Stimulated activated CD8-positive, alpha-beta memory T cell treated with anti-CD3 and anti-CD28 coated beads, Interleukin-7, amount 100 ng/mL, for 1 hour (primary cell): ENCODE results near the gene DIO2.

Experiments used
- DNase-seq, 2 donors: peaks; one replicate each; pipeline ENCODE4 v3.0.0-alpha.2; 2020; ENCODE audit warnings: low read depth in 2 of 2

Gene DIO2

DNA sequence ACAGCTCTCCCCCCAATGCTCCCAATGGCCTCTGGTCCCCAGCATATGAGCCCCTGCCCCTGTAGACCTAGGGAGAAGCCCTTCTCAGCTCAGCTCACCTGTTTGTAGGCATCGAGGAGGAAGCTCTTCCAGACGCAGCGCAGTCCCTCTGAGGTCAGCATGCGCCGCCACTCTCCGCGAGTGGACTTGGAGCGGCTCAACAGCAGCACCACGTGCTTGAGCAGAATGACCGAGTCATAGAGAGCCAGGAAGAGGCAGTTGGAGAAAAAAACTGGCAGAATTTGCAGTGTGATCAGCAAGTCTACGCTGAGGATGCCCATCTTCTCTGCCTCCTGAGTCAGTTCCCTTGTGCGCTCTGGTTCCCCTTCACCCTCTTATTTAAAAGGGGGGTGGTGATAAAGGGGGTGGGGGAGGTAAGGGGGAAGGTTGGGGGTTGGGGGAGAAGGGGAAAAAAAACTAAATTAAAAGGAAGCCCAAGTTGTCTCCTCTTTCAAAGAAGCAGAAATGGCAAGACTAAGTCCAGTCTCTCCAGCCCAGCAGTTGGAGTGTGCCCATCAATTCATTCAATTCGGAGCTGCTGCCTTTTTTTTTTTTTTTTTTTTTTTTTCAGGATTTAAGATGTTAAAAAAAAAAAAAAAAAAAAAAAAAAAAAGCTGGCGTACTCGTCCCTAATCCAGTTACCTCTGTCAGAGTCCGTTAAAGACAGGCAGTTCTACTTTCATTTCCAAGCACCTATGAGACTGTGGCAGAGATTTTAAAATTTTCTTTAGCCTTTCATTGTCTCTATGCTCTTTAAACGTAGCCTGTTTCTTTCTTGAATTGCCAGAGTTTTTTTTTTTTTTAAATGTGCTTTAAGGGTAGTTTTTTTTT, at the start of gene DIO2:
Gene DIO2 (minus strand): TSS at position 352 of the 870 bp plus-strand sequence. CDS start 32 bp downstream, at position 320.
- no peak for DNase-seq

DNA sequence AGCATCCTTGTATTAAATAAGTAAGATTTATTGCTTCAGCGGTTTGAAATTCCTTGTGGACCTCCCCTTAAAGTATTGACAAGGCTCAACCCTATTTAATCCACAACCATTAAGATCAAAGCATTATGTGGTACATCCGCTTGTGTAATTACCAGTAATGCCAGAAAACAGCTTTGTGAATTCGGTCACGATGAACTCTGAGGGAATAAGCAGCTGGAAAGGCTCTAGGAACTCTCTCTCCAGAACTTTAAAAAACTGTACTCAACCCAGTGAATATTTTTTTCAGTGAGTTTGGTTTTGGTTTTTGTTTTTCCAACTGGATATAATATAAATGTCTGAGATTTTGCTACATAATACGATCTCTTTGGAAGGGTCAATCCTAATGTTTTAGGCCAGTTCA, 49.3 kb upstream of the DIO2 start:
- no peak for DNase-seq

DNA sequence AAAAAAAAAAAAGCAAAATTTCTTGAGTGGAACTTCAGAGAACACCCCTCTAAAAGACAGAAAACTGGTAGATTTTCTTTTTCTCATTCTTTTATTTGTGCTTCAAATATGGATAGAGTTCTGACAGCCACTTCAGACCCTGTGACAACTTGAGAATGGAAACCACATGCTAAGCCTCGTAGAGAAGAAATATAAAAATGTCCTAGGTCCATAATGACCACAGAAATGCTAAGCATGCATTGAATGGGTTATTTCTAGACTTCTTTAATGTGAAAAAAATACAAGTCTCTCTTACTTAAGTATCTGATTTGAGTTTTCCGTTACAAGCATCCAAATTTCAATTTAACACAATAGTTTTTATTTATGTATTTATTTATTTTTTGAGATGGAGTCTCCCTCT, 28.3 kb upstream of the DIO2 start:
- no peak for DNase-seq

DNA sequence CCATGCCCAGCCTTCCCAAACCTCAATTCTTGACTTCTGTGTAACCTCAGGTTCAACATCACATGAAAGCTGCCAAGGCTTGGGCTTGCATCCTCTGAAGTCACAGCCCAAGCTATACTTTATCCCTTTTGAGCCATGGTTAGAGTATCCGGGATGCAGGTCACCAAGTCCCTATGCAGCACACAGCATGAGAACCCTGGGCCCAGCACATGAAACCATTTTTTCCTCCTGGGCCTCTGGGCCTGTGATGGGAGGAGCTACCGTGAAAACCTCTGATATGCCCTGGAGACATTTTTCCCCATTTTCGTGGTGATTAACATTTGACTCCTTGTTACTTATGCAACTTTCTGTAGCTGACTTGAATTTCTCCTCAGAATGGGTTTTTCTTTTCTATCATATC, 25.8 kb upstream of the DIO2 start:
- no peak for DNase-seq

DNA sequence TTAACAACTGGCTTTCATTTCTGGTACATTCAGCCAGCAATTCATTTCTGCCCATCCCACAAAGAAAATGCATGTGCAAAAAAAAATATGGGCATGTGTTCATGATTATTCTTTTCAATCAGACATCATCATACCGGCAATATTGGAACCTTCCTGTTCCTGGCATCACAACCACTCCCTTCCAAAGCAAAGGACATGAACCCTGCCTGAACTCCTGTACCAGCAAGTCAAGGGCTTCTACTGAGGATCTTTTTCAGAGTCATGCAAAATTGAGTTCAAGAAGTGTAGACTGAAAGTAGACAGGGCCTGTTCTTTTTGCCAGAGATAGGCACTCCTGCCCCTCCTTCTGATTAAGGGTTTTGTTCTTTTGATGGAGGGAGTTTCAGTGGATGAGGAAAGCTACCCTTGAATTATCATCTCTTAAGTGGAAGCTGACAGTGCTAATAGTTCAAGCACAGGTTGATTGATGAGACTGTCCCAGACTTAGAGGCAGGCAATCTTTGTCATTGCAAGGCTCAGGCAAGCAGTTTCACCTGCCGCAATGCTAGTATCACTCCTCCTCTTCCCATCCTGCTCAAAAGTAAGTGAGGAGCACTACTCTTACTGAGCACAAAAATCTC, 22.3 kb upstream of the DIO2 start:
- DNase-seq: no peak

DNA sequence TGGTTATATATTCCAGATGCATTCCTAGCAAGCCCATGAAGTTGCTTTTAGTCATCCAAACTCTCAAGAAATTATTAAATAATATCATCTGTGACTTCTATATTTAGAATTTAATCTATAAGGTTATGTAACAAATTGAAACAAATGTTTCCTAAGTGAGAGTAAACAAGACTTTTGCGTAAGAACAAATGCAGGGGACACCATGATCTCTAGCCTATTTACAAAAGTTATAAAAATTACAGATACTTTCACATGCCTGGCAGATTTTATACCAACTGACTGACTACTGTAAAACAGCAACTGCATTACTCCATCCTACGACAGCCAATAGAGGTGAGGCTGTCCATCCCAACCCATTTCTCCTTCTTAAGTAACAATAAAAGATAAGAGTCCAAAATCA, 20.4 kb upstream of the DIO2 start:
- DNase-seq: no peak

DNA sequence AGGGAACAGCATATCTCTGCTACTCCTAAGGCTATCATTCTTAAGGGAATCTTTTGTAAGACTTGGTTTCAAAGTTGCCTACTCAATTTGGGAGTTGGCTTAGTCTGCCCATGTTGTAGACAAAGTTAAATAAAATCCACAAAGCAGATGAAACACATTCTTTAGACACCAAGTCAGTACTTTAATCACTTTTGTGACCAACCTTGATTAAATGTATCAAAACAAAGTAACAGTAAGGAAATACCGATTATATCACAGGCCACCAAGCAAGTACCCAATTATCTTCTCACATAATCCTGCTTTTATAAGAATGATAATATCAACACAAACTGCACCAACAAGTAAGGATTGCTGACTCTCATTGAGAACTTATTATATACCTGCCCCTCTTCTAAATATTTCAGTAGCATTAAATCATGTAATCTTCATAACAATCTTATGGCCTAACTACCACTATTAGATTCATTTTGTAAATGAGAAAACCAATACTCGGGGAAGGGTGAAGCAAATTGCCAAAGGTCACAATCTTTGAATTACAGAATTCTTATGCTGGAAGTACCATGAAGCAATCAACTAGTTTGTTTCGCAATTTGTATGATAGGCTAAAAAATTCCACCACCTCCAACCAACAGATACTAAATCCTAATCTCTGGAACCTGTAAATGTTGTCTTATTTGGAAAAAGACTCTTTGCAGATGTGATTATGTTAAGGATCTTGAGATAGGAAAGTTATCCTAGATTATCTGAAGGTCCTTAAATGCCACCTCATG, 12.6 kb upstream of the DIO2 start:
- DNase-seq: no peak

DNA sequence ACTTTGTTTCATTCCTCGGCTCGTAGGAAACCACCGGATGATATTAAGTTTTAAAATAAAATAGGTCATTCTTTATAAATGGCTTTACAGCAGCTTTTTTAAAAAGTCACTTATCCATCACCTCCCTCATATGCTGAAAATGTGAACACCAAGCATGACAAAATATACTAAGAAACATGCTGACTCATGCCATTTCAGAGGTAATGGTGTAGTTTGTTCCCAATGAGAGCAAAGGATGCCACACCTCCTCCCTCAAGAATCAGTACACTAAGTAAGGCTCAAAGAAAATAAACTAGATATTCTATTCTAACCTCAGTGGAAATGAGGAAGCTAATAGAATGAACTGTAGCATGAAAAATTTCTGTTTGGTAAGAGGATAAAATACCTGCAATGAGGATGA, 5.5 kb upstream of the DIO2 start:
- DNase-seq: no peak

DNA sequence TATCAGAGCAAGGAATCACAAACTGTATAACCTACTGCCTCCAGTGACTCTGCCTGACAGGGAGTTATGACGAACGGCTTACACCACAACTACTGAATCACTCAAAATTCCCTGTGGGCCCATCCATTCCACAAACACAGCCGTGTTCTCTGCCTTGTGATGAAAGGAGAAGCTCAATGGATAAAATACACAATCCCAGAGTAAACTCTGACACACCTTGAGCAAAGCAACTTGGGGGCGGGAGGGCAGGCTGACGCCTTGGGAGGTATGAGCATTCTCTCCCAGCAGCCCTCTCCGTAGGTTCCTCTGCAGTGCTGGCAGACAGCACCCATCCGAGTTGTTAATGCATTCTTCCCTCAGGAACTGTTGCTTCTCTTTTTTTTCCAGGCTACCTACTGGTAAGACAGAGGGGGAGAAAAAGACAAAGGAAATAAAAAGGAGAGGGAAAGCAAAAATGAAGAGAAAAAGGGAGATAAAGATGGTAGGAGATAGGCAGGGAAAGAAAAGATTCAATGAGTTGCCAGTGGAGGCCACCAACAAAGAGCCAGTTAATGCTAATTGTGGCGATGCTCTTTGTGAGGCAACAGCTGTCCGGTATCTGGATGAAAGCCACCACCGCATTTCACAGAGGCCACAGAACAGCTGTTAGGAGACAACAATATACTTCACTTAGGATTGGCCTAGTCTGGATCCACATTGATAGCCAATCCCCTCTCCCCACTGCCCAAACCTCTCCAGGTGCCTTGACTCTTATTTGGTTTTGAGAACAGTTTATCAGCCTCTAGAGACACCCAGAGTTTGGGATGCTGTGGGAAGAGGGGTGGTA, 4.7 kb upstream of the DIO2 start:
- no peak for DNase-seq

DNA sequence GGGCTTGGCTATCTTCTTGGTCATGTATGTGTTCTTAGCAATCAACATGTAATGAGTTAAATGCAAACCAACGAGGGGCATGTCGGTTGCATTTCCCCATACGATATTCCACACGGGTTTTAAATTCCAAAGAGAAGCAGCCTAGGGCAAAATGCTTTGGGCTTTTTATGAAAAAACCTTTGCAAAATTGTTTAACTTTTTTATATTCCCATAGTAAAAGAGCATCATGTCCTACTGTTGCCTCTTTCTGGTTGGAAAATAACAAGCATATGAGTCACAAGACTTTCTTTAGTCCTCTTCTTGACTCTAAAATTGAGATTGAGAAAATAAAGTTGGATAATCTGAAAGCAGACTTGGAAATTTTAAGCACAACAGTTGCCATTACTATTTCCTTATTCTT, 3.8 kb upstream of the DIO2 start:
- DNase-seq: no peak

DNA sequence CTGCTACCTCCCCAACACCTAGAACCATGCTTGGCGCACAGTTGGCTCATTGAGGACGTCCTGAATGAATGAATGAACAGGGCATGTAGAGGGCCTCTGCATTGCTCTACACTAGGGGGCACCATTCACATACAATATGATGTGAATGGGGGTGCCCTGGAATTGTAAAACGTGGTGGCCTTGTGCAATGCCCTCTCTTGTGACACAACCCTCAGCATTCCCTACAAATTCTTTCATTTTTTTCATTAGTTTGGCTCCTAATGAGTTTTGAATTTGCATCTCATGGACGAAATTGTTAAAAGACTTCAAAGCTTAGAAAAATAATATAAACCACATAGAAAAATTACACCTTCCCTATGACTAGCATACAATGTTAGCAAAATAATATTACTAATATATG, 2.3 kb upstream of the DIO2 start:
- no peak for DNase-seq

DNA sequence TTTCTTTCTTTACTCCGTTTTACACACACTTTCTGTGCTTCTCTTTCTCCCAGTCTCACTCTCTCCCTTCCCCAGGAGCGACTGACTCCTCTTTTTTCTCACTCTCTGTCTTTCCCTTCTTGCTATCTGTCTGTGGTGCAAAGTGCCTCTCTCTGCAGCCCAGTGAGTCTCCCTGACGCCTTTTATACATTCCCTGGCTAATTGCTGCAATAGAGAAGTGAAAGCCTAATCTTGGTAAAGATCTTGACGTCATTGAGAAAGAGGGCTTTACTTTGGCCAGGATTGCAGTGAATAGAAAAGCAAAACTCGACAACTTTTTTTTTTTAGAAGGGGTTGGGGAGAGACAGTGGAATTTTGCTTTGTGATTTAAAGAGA, 706 bp upstream of the DIO2 start:
- no peak for DNase-seq

DNA sequence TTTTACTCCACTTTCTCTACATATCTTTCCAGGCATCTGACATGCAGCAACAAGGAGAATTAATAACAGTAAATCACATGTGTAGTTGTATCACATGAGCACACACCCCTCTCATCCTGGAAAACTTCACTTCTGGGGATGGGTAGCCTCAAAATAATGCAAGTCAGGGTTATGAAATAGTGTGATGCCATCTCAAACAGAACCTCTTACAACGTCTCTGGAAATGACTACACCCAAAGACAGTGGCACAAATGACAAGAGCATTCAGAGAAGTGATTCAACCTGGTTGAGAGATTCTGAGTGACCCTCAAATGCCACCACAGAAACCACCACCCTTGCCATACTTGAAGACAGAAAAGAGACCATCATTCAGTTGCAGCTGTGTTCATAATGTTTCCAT, 2.8 kb downstream of the DIO2 start:
- no peak for DNase-seq

DNA sequence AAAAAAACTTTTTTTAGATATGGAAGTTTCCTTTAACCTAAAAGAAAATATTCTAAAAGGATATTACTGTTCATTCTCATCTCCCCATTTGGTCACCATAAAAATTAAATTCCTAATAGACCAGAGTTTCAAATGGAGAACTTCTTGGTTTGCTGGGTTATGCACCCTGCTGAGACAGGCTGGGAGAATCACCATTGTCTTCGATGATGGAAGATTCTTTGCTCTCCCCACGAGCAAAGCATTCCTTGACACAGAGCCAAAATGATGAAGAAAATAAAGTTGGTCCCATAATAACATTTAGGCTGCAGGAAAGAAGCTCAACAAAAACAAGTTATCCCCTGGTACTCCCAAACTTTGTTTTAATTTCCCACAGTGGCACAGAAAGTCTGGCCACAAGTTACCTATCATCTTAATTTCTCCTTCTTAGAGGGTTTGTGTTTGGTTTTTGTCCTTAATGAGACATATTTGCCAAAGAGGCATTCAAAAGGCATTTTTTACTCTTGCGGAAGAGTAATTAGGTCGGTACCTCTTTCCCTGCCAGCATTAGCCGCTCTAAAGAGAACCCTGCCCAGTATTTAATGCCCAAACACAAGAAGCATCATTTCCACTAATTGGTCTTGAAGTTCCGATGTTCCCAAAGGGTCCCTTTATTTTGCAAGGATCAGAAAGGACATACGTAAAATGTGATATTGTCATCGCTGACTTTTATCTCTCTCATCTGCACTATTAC, 4.8 kb downstream of the DIO2 start:
- no peak for DNase-seq

DNA sequence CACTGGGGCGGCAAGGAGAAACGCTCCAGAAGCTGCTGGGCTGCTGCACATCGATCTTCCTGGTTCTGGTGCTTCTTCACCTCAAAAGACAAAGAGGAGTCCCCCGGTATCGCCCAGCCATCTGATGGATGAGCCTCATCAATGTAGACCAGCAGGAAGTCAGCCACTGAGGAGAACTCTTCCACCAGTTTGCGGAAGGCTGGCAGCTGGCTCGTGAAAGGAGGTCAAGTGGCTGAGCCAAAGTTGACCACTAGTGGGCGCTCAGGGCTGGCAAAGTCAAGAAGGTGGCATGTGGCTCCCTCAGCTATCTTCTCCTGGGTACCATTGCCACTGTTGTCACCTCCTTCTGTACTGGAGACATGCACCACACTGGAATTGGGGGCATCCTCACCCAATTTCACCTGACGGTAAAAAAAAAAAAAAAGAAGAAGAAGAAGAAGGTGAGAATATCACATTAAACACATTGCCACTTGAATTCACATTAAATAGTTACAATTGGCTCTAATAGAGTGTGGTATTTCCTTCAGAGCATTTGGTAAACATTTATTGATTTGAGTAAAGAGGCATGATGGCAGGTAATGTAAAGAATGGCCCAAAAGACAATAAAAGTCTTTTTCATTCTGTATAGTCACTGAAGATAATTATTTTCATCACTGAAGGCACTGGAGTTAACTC, 8.3 kb downstream of the DIO2 start:
- DNase-seq: no peak

DNA sequence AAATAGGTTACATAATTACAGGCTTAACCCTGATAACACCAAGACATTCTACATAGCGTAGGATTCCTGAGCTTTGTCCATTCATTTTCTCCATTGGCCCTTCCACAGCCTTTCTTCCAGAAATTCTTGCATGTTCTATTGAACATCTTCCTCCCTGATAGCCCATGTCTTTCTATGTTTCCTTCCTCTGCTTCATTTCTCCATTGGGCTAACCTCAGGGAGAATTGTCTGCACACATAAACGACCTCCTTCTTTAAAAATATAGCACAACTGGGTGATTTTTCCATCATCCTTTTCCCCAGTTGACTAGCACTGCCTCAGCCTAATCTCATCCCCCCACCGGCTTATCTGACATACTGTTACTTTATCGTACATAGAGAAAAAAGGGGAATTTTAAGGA, 11.2 kb downstream of the DIO2 start:
- DNase-seq: no peak

DNA sequence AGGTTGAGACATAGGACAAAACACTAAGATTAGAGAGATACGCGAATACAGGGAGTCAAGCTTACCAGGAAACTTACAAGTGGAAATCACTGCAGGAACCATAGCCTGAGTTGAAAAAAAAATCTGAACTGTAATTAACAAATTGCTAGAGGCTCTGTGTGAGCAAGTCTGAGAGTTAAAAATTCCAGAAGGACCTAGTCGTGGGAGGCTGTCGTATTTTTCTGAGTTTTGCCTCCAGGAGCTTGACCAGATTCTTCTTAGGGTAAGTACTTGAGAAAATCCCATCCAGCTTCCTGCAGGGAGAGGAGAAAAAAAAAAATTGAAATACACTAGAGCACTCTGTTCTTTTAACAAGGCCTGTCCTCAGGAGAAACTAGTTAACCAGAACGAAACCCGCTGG, 22.7 kb downstream of the DIO2 start:
- DNase-seq: no peak

DNA sequence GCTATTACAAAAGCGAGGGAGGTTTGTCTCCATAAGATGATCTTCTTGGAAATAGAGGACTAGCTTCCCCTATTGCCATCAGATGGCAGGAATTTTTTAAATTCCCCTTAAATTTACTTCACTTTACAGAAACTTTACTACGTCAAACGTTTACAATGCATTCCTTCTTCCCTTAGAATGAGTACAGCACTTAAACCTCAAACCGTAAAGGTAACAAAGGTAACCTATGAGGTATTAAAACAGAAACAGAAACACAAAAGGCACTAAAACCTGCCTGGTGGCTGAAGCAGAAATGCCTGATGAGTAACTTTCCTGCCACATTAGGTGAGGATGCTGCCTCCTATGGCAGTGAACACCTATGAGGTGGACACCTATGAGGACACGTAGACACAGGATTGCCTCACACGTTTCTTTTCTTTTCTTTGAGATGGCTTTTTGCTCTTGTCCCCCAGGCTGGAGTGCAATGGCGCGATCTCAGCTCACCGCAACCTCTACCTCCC, 25.0 kb downstream of the DIO2 start:
- no peak for DNase-seq

DNA sequence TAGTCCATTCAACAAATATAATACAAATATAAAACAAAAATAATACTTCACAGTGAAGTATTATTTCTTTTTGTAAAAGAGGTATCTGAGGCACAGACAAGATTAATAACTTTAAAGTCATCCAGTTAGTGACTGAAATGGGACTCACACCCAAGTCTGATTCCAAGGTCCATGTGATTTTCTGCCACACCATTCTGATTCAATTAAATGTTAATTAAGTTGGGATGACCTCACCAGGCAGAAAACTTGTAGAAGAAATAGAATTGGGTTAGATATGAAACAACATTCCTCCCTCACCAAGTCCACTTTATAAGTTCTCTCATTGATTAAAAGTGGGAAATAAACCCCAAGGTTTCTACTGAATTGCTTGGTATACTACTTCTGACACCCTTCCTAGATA, 34.4 kb downstream of the DIO2 start:
- DNase-seq: no peak

DNA sequence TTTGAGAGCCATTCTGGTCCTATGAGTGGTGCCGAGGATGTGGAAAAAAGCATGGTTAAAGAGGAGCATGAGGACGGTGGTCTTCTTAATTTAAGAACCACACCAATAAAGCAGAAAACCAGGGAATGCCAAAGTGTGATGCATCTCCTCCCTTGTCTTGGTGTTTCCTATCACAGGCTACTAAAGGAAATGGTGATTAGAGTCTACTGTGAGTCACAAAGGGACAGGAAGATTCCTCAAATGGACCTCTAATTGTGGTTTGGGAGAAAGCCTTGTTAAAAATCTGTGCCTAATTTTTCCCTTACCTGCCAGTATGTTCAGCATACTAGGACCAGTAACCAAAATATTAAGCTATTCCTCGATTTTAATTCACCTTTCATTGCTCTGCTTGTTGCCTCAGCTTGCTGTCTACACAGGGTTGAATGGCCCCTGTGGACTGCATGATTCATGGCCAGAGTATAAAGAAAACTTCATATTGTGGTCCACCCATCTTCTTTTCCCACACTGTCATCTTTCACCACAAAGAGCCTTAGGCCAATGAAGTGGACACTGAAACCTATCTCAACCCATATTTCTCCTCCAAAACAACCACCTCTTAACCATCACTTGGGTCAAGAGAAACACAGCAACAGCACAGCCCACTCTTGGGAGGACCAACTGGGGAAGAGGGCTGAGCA, 38.8 kb downstream of the DIO2 start:
- DNase-seq: no peak
